HepG2 (cell line): ENCODE results near the gene AIFM1. TPM values are rescaled to one million over a fixed set of nuclear protein-coding genes. Genes with fewer than 3 reads are reported as not detected.

Experiments
- ATAC-seq: fragments of 200-7000 bp; cut with Tn5 transposase; 3 replicates; pipeline ENCODE4 v1.9.1; 2020; ENCODE audit warnings: mild to moderate bottlenecking, moderate library complexity
- BruUV-seq: library from RNA; stranded (reverse); fragments of 400-500 nt; replicated peaks from 2 replicates; lab custom pipeline; 2021; lab: Mats Ljungman, UMichigan
- CTCF ChIA-PET: fragments of 300-600 bp; formaldehyde crosslinking; extraction: SDS; loops from one replicate; lab custom pipeline; 2021; ENCODE audit warnings: low total read pairs, inconsistent platforms, low intra/inter-chr PET ratio; lab: Yijun Ruan, JAX
- POLR2A ChIA-PET: fragments of 350-600 bp; sonication (Branson Sonifier 250); formaldehyde crosslinking; loops from one replicate; lab custom pipeline; 2020; ENCODE audit warnings: antibody characterized with exemption, inconsistent platforms; lab: Yijun Ruan, JAX
- DNase-seq: peaks from one replicate; pipeline ENCODE4 v3.0.0-alpha.2; 2015; ENCODE audit warnings: low spot score
- FAIRE-seq: peaks from 3 replicates; lab custom pipeline; 2011; peaks lifted over from hg19 to GRCh38; lab: Jason Lieb, UNC
- H2AFZ ChIP-seq: one replicate; pipeline ENCODE4 v1.6.1; 2011; ENCODE audit warnings: low read length, inconsistent platforms
- H3K27ac ChIP-seq: fragments of 300-600 bp; 3 replicates; pipeline ENCODE4 v1.8.0; 2011; ENCODE audit warnings: mixed run types, mild to moderate bottlenecking, mixed read lengths, low read length, inconsistent platforms; ENCODE audit not compliant: insufficient read depth; ENCODE audit errors: extremely low read length
- H3K27me3 ChIP-seq, 2 experiments: fragments of 200-600 bp in 1 of 2; 2 replicates in 1 of 2; 3 replicates in 1 of 2; pipeline versions ENCODE4 v1.6.0 to v1.8.0; 2011; ENCODE audit warnings: low read length in 2 of 2, mild to moderate bottlenecking in 2 of 2, moderate library complexity in 2 of 2, inconsistent platforms in 1 of 2; ENCODE audit not compliant: insufficient read depth in 2 of 2, control insufficient read depth in 1 of 2
- H3K36me3 ChIP-seq, 2 experiments: fragments of 200-600 bp in 1 of 2; replicated peaks in 1 of 2; 2 replicates in 1 of 2; 3 replicates in 1 of 2; pipeline versions ENCODE4 v1.5.1 to v1.8.0; 2011; ENCODE audit warnings: low read length in 2 of 2, inconsistent platforms in 1 of 2; ENCODE audit not compliant: insufficient read depth in 2 of 2, control insufficient read depth in 1 of 2
- H3K4me1 ChIP-seq: 2 replicates; pipeline ENCODE4 v1.5.1; 2012; ENCODE audit warnings: low read length, inconsistent platforms; ENCODE audit not compliant: insufficient read depth
- H3K4me2 ChIP-seq: 2 replicates; pipeline ENCODE4 v1.6.0; 2011; ENCODE audit warnings: low read depth, low read length, inconsistent platforms
- H3K4me3 ChIP-seq, 3 experiments: fragments of 200-600 bp in 1 of 3; sonication (generic), shearing (Covaris generic) in 1 of 3; replicated peaks in 1 of 3; 2 replicates each; pipeline ENCODE4 v1.5.1; 2011 to 2016; ENCODE audit warnings: low read length in 3 of 3, inconsistent platforms in 2 of 3, low read depth in 2 of 3, mild to moderate bottlenecking in 2 of 3, control low read depth in 1 of 3, mixed read lengths in 1 of 3; ENCODE audit not compliant: insufficient read depth in 1 of 3
- H3K79me2 ChIP-seq: one replicate; pipeline ENCODE4 v1.6.1; 2011; ENCODE audit warnings: low read length, inconsistent platforms; ENCODE audit not compliant: insufficient read depth
- H3K9ac ChIP-seq: 2 replicates; pipeline ENCODE4 v1.6.0; 2011; ENCODE audit warnings: mild to moderate bottlenecking, low read depth, low read length, inconsistent platforms; ENCODE audit not compliant: insufficient read depth
- H3K9me3 ChIP-seq: 2 replicates; pipeline ENCODE4 v1.5.1; 2012; ENCODE audit warnings: mild to moderate bottlenecking, low read length
- H4K20me1 ChIP-seq: 2 replicates; pipeline ENCODE4 v1.6.0; 2011; ENCODE audit warnings: inconsistent platforms, mild to moderate bottlenecking, low read length, moderate library complexity; ENCODE audit not compliant: insufficient read depth
- PAWR ChIP-seq: sonication (generic); formaldehyde crosslinking; IDR thresholded peaks from 2 replicates; pipeline ENCODE4 v1.4.0; 2020; ENCODE audit warnings: missing genetic modification reagents, mild to moderate bottlenecking, borderline replicate concordance
- RORA ChIP-seq: sonication (generic); formaldehyde crosslinking; IDR thresholded peaks from 2 replicates; pipeline ENCODE4 v1.5.0; 2020; ENCODE audit warnings: mild to moderate bottlenecking, missing genetic modification reagents, moderate library complexity
- SATB2 ChIP-seq: sonication (generic); formaldehyde crosslinking; IDR thresholded peaks from 2 replicates; pipeline ENCODE4 v1.5.0; 2020; ENCODE audit warnings: missing genetic modification reagents
- SNAI1 ChIP-seq: sonication (generic); formaldehyde crosslinking; IDR thresholded peaks from 2 replicates; pipeline ENCODE4 v1.5.0; 2020; ENCODE audit warnings: mild to moderate bottlenecking, missing genetic modification reagents, borderline replicate concordance
- ZNF441 ChIP-seq: sonication (generic); formaldehyde crosslinking; IDR thresholded peaks from 2 replicates; pipeline ENCODE4 v1.7.0; 2021; ENCODE audit warnings: missing genetic modification reagents, borderline replicate concordance
- ZNF550 ChIP-seq: sonication (generic); formaldehyde crosslinking; IDR thresholded peaks from 2 replicates; pipeline ENCODE4 v1.4.0; 2020; ENCODE audit warnings: mild to moderate bottlenecking, missing genetic modification reagents, borderline replicate concordance
- WGBS: methylation state at CpG from one replicate; pipeline ENCODE4 v1.1.6; 2017; ENCODE audit warnings: low lambda C conversion rate; 5-methylcytosine and 5-hydroxymethylcytosine counted together
- in situ Hi-C: cut with HindIII; loops from 2 replicates; pipeline ENCODE4 v1.10.0; 2017; ENCODE audit warnings: low pct_unique_long_range_greater_than_20kb; ENCODE audit not compliant: extremely low pct_ligation_motif_present
- intact Hi-C: fragments of 100-400 bp; cut with micrococcal nuclease; formaldehyde crosslinking; loops from one replicate; pipeline ENCODE4 v1.10.0; 2022; ENCODE audit not compliant: unreplicated experiment
- polyA plus RNA-seq, 8 experiments: library from polyadenylated mRNA; depleted of rRNA in 3 of 8; stranded (reverse) in 7 of 8; unstranded in 1 of 8; fragments of >200 nt; fragmentation: Illumina TruSeq in 4 of 8; extraction: Trizol in 4 of 8; gene quantifications; 2 replicates each; pipeline versions ENCODE4 v1.2.1 to v1.2.3, GENCODE V29; 2011 to 2016; ENCODE audit warnings: low read depth in 4 of 8, missing spikeins in 1 of 8, mixed read lengths in 1 of 8; ENCODE audit not compliant: insufficient read depth in 1 of 8
- total RNA-seq, 5 experiments: library from RNA; depleted of rRNA; stranded (reverse); fragments of >200 nt; fragmentation: Illumina TruSeq; extraction: Trizol; gene quantifications; 2 replicates each; pipeline ENCODE4 v1.2.3, GENCODE V29; 2016; ENCODE audit warnings: low read depth in 1 of 5
- TF ChIP-seq, protein P1 (sequence below): IDR thresholded peaks from 2 replicates; pipeline ENCODE4 v1.6.1; 2016
- TF ChIP-seq, protein P2 (sequence below): sonication (generic); formaldehyde crosslinking; IDR thresholded peaks from 2 replicates; pipeline ENCODE4 v1.4.0; 2020; ENCODE audit warnings: missing genetic modification reagents, borderline replicate concordance

AIFM1 gene
- total and polyA plus RNA-seq, 2 of the 13 experiments (the other 11 are each of a cell fraction or from before 2014, with no cell fraction given), result 42.8 to 46.9 TPM

DNA sequence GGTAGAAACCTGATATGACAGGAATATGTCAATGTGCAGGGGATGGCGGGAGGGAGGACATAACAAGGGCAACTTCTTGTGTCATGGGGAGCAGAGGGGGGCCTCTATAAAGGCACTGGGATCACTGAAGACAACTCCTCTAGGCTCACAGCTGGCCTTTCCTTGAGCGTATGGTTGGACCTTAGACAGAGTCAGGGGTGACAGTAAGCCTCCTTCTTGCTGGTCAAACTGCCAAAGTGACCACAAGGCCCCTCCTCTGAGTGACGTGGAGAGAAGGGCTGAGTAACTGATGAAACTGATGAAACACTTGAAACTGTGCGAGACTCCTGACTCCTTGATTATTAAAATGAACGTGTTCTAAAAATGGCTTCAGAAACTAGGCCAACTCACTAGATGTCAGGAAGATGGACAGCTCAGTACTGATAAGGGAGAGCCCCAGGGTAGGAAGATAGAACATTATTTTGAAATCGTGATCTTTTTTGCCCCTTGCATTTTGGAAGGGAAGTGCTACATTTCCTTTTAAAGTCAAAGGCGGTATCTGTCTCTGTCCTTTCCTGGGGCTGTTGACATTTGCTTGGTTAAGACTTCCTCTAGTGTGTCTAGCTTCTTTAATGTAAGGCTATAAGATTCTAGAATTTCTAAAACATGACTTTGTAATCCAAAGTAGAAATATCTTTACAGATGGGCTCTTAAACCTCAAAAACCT lies 7.7 kb upstream of the AIFM1 start:
- intact Hi-C loops, result no loop called here
- Histone ChIP-seq H3K4me1 (peaks cover 6% of the 10 kb centered on the region; the same call in 1 of the 2 replicates), H3K9me3 (no peaks in the 10 kb centered on the region), H3K79me2 (no peaks in the 10 kb centered on the region)
- TF ChIP-seq, protein P1, sequence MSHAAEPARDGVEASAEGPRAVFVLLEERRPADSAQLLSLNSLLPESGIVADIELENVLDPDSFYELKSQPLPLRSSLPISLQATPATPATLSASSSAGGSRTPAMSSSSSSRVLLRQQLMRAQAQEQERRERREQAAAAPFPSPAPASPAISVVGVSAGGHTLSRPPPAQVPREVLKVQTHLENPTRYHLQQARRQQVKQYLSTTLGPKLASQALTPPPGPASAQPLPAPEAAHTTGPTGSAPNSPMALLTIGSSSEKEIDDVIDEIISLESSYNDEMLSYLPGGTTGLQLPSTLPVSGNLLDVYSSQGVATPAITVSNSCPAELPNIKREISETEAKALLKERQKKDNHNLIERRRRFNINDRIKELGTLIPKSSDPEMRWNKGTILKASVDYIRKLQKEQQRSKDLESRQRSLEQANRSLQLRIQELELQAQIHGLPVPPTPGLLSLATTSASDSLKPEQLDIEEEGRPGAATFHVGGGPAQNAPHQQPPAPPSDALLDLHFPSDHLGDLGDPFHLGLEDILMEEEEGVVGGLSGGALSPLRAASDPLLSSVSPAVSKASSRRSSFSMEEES (CRISPR knock-in tag), result no peak
- TF ChIP-seq SATB2 (CRISPR knock-in tag) (no peak), PAWR (CRISPR knock-in tag) (no peak), ZNF441 (CRISPR knock-in tag) (no peak), RORA (CRISPR knock-in tag) (no peak), ZNF550 (CRISPR knock-in tag) (no peak), SNAI1 (CRISPR knock-in tag) (no peak)
- TF ChIP-seq, protein P2, sequence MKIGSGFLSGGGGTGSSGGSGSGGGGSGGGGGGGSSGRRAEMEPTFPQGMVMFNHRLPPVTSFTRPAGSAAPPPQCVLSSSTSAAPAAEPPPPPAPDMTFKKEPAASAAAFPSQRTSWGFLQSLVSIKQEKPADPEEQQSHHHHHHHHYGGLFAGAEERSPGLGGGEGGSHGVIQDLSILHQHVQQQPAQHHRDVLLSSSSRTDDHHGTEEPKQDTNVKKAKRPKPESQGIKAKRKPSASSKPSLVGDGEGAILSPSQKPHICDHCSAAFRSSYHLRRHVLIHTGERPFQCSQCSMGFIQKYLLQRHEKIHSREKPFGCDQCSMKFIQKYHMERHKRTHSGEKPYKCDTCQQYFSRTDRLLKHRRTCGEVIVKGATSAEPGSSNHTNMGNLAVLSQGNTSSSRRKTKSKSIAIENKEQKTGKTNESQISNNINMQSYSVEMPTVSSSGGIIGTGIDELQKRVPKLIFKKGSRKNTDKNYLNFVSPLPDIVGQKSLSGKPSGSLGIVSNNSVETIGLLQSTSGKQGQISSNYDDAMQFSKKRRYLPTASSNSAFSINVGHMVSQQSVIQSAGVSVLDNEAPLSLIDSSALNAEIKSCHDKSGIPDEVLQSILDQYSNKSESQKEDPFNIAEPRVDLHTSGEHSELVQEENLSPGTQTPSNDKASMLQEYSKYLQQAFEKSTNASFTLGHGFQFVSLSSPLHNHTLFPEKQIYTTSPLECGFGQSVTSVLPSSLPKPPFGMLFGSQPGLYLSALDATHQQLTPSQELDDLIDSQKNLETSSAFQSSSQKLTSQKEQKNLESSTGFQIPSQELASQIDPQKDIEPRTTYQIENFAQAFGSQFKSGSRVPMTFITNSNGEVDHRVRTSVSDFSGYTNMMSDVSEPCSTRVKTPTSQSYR (CRISPR knock-in tag), result no peak
- TF ChIP-seq, all 625 proteins: peak for 0
- ATAC-seq (no peak), DNase-seq (no peak), FAIRE-seq (no peak)
- 28% methylated on average over 4 of the region's 7 CpGs for WGBS
- no peaks in the 10 kb centered on the region for H3K36me3 ChIP-seq
- no peak overlapping the region for H2AFZ ChIP-seq
- H3K27me3 ChIP-seq, result peaks cover 0 to 4% of the 10 kb centered on the region in 2 experiments; a peak in 2 of 5 replicates
- in situ Hi-C loops, result no loop called here
- ChIA-PET POLR2A (no interaction called here), CTCF (no interaction called here)
- no peak overlapping the region for H3K4me2 ChIP-seq
- no peak overlapping the region for H3K9ac ChIP-seq
- no peaks in the 10 kb centered on the region for H4K20me1 ChIP-seq
- no TSS peak for BruUV-seq
- H3K4me3 ChIP-seq, result no peak overlapping the region
- H3K27ac ChIP-seq, result no peak overlapping the region
